ENCODE measurements around the gene LAMC2.
"Not testable (repeated sequence)": the region's sequence is repeated elsewhere in the genome, so short reads cannot be mapped to it uniquely, and the experiment has no call there.

Gene LAMC2

DNA sequence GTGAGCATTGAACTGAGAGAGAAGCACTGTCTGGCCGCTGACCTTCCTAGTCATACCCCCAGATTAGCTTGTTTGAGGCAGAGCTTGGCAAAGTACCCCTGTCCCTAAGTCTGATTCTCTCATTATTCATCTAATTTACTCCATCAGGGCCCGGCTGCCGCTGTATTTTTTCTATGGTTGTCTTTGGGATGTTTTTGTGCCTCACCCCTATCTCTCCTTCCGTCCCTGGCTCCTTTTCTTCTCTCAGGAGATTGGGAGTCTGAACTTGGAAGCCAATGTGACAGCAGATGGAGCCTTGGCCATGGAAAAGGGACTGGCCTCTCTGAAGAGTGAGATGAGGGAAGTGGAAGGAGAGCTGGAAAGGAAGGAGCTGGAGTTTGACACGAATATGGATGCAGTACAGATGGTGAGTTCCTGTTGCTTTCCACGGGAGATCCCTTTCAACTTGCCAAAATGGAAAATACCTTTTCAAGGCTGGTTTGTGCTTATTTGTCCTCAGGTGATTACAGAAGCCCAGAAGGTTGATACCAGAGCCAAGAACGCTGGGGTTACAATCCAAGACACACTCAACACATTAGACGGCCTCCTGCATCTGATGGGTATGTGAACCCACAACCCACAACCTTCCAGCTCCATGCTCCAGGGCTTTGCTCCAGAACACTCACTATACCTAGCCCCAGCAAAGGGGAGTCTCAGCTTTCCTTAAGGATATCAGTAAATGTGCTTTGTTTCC, 53.9 kb downstream of the LAMC2 start:
- FAIRE-seq: no peak

DNA sequence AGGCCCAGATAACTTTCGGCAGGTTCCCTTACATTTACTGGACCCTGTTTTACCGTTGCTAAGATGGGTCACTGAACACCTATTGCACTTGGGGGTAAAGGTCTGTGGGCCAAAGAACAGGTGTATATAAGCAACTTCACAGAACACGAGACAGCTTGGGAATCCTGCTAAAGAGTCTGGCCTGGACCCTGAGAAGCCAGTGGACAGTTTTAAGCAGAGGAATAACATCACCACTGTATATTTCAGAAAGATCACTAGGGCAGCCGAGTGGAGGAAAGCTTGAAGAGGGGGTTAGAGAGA, 54.4 kb downstream of the LAMC2 start:
- no peak for FAIRE-seq

DNA sequence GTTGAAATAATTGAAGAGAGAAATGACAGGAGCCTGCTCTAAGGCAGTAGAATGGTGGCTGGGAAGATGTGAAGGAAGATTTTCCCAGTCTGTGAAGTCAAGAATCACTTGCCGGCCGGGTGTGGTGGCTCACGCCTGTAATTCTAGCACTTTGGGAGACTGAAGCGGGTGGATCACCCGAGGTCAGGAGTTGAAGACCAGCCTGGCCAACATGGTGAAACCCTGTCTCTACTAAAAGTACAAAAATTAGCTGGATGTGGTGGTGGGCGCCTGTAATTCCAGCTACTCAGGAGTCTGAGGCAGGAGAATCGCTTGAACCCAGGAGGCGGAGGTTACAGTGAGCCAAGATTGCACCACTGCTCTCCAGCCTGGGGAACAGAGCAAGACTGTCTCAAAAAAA, 54.8 kb downstream of the LAMC2 start:
- not testable (repeated sequence) for FAIRE-seq

DNA sequence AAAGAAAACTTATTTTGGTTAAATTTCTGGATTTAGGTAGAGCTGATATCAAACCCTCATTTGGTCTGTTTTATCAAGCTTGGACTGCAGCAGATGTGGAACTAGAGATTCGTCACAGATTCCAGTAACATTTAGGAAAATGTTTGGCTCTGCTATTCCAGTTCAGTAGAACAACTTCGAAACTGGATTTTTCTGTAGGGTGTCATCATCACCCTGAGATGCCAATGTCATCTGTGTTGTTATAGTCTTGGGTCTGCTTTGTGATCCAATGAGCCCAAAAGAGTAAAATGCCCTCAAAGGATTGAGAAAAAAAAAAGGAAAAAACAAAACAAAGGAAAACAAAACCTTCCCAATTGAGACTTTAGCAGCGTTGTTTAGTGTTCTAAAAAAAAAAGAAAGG, 55.4 kb downstream of the LAMC2 start:
- FAIRE-seq: no peak

DNA sequence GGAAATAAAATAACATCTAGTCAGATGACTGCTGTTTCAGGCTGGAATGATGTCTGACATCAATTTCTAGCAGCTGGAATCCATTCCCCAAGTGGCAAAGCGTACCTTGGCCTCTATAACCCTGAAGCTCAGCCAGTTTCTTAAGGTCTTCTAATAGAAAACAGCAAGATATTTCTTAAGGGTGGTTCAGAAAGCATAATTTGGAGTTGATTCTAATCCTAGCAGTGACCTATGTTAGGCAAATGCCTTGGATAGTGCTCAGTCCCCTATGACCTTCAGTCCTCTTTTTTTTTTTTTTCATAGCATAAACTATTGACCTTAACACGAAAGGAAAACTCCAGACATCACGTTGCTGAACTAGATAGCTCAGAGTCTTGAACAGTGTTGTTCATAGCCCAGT, 56.5 kb downstream of the LAMC2 start:
- FAIRE-seq: no peak

DNA sequence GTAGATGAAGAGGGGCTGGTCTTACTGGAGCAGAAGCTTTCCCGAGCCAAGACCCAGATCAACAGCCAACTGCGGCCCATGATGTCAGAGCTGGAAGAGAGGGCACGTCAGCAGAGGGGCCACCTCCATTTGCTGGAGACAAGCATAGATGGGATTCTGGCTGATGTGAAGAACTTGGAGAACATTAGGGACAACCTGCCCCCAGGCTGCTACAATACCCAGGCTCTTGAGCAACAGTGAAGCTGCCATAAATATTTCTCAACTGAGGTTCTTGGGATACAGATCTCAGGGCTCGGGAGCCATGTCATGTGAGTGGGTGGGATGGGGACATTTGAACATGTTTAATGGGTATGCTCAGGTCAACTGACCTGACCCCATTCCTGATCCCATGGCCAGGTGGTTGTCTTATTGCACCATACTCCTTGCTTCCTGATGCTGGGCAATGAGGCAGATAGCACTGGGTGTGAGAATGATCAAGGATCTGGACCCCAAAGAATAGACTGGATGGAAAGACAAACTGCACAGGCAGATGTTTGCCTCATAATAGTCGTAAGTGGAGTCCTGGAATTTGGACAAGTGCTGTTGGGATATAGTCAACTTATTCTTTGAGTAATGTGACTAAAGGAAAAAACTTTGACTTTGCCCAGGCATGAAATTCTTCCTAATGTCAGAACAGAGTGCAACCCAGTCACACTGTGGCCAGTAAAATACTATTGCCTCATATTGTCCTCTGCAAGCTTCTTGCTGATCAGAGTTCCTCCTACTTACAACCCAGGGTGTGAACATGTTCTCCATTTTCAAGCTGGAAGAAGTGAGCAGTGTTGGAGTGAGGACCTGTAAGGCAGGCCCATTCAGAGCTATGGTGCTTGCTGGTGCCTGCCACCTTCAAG, 57.3 kb downstream of the LAMC2 start:
- no peak for FAIRE-seq

DNA sequence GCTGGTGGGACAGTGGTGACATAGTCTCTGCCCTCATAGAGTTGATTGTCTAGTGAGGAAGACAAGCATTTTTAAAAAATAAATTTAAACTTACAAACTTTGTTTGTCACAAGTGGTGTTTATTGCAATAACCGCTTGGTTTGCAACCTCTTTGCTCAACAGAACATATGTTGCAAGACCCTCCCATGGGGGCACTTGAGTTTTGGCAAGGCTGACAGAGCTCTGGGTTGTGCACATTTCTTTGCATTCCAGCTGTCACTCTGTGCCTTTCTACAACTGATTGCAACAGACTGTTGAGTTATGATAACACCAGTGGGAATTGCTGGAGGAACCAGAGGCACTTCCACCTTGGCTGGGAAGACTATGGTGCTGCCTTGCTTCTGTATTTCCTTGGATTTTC, 58.4 kb downstream of the LAMC2 start:
- FAIRE-seq: no peak

DNA sequence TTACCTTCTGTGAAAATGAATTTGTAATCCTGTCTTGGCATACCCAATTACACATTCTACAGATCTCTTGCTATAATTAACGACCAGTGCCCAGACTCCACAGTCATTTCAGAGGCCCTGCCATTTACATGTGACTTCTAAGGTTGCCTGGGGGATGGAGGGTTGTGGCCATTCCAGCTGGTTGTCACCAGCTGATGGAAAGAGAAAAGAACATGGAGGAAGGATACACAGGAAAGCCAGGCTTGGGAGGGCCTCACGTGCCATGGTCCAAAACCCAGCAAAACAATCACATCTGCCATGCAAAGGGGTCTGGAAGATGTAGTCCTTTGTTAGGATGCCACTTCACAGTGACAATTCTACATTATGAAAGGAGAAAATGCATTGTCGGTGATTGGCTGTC, 59.3 kb downstream of the LAMC2 start:
- FAIRE-seq: no peak

DNA sequence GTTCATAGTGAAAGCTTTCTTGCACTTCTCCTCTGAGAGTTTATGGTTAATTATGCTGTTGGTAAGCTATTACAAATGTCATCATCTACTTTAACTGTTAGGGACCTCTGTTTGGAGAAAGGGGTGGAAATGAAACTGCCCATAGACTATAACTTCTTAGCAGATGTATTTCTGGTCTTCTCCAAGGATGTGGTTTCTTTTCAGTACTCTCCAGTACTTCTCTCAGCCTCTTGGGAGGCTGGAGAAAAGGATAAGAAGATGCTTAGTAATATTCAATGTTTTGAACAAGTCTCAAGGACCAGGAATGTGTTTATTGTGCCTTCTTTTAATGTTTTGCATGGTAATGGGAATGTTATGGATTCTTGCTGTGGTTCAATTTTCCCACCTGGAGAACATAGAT, 60.4 kb downstream of the LAMC2 start:
- no peak for FAIRE-seq

DNA sequence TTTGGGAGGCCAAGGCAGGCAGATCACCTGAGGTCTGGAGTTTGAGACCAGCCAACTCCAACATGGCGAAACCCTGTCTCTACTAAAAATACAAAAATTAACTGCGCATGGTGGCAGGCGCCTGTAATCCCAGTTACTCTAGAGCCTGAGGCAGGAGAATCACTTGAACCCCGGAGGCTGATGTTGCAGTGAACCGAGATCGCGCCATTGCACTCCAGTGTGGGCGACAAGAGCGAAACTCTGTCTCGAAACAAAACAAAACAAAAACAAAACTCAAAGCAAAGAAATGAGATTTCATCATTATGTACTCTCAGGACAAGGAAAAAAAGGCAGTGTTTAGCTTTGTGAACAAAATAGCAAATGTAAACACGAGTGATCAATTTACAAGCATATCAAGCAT, 61.0 kb downstream of the LAMC2 start:
- FAIRE-seq: no peak

DNA sequence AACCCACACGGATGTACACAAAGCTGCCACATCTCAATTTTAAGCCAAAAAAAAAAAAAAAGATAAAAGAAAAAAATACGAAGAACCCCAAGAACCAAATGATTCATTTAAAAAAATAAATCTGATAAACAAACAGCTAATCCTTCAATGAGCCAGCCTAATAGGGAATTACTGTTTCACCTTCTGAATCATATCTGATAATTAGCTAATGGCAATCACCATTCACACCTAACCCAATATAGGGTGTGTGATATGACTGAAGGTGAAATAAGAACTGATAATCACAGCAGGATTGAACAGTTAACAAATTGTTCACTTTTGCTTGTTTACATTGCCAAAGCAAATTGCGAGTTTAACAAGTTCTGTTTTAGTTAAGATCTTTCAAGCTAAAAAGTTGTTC, 61.4 kb downstream of the LAMC2 start:
- FAIRE-seq: no peak

DNA sequence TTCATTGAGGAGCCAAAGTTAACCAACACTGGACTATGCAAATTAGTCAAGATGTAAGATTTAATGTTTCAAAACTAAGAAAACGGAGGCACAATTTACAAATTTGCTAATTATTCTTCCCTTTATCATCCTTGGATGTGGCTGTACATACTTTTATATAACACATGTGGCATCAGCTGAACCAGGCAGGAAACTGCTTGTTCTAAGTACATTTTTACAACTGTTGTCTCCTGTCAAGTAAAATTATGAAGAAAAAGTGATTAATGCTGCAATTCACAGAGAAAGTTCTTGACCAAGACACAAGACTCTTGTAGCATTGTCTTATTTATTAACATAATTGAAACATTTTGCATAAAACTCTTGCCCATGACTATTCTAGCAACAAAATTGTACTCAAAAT, 61.9 kb downstream of the LAMC2 start:
- FAIRE-seq: no peak

DNA sequence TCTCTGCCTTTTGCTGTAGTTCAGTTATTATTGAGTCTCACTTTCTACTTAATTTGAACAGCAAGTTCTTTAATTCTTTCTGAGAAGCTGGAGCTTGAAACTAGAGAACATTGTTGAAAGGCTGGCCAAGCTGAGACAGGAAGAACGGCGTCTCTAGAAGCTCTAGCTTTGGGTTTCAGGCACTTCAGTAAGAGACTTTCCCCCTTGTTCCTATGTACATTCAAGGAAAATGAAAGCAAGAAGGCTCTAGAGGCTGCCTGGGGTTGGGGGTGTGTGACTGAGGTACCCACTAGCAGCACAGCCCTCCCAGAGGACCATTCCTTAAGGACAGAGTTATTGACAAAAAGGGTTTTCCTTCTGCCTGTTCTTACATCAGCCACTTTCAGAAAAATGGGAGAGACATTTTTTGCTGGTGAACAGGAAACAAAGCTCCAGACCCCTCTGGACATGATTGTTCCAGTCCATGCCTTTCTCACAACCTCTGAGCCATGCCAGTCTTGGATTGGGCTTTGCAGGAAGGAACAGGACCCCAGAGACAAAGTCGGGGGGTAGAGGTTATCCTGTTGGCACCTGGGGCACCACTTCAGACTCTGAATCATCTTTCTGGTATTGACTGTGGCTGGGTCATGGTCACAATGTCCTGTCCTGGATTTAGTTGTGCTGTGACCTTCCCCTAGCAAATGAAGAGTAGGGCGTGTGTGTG, 63.1 kb downstream of the LAMC2 start:
- FAIRE-seq: no peak

DNA sequence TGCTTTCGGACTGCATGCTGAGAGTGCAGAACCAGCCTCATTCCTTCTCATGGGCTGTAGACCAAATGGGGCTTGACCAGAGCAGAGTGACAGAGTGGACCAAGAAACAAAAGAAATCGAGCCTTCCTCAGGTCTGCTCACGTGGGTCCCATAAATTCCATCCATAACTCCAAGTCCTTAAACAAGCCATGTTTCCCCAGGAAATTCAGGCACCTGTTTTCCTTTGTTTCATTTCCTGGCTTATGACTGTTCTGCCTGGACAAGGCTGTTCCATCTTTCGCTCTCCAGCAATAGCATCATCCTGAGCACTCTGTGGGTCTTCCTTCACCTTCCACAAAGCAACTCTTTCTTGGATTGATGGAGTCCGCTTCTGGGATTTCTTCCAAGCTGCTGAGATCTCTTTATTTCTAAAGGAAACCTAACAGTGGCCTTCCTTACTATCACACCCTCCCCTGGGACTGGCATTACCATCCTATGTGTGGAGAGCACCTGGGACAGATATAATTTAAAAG, 63.9 kb downstream of the LAMC2 start:
- FAIRE-seq: no peak

DNA sequence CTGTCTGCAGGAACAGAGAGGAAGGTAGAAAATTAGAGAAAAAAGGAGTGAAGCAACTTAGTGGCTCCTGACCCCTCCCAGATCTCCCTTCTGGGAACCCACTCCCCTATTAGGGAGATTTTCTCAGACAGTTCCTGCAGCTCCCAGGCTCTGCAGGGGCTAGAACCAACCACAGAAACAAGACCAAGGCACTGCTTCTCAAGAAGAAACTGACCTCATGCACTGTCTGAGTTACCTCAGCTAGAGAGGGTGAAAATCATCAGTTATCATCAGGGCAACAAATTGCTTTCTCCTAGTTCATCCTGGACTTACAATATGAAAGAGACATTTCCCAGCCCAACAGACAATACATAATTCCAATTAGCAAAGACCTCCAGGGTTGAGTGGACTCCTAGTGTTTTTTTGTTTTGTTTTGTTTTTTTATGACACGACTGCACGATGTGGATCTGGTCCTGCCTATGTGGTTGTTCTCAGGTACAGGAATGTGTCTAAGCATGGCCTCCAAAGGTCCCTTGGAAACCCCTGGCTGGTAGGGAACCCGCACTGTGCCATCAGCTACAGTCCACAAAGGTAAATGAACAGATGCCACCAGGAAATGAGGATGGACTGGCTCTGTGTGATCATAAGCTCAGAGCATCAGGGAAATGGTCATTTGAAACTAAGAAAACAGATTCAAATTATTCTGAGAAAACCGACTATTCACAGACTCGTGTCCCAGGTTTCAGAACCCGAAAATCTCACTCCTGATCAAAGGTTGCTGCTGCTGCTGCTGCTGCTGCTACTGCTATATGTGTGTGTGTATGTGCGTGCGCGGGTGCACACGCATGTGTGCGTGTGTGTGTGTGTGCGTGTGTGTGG, 65.3 kb downstream of the LAMC2 start:
- no peak for FAIRE-seq

DNA sequence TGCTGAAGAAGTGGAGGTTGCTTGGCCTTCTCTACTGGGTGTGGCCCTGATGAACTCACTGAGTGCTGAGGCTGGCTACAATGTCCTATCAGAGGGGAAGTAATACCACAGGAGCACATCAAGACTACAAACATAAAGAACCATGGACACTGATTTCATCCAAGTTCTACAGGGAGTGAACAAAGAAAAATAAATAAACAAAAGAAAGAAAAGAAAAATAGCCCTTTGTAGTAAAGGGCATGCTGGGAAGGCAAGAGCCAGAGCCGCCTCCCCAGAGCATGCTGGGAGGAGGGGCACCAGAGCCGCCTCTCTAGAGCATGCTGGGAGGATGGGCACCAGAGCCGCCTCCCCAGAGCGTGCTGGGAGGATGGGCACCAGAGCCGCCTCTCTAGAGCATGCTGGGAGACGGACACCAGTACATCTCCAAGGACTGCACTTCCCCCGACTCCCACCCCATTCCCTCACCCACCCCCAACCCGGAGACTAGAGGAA, 65.9 kb downstream of the LAMC2 start:
- no peak for FAIRE-seq

DNA sequence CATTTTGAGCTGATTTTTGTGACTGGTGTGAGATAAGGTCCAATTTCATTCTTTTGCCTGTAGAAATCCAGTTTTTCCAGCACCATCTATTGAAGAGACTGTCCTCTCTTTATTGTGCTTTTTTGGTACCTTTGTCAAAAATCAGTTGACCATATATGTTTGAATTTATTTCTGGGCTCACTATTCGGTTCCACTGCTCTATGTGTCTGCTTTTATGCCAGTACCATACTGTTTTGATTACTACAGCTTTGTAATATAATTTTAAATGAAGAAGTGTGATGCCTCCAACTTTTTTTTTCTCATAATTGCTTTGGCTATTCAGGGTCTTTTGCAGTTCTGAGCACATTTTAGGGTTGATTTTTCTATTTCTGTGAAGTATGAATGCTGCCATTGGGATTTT, 69.0 kb downstream of the LAMC2 start:
- no peak for FAIRE-seq

DNA sequence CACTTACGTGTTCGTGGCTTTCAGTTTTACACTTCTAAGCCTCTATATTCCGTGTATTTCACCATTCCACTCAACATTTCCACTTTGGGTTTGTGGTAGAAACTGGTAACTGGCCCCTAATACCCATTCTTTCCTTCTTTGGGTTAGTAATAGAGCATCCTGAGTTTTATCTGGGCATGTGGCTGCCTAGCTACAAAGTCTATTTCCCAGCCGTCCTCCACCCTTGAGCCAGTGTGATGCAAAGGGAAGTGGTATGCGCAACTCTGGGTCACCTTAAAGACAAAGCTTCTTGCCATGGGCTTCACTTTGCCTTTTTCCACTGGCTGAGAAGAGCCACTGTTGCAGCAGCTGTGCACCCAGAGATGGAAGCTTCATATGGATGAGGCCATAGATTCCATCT, 73.9 kb downstream of the LAMC2 start:
- no peak for FAIRE-seq

DNA sequence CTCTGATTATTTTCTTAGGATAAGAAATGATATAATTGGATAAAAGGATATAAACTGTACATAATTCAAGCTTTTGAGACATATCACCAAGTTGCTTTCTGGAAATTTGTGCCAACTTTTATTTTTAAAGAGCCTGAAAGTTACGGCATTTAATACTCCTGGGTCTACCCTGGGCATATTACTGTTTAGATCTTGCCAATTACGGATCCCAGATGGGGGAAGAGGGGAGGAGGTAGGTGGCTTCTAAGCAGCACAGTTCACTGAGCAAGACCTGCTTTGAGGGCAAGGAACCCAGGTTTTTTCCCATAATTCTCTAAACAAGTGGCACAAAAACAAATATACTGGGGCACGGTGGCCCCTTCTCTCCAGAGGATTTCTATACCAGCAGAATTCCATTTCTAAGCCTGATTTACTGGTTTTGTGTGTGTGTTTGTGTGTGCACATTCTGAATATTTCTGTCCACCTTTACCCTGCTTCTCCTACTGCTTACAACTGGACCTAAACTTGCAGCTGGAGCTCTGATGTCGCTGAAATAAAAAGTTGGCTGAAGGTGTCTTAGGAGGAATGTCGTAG, 76.7 kb downstream of the LAMC2 start:
- no peak for FAIRE-seq

DNA sequence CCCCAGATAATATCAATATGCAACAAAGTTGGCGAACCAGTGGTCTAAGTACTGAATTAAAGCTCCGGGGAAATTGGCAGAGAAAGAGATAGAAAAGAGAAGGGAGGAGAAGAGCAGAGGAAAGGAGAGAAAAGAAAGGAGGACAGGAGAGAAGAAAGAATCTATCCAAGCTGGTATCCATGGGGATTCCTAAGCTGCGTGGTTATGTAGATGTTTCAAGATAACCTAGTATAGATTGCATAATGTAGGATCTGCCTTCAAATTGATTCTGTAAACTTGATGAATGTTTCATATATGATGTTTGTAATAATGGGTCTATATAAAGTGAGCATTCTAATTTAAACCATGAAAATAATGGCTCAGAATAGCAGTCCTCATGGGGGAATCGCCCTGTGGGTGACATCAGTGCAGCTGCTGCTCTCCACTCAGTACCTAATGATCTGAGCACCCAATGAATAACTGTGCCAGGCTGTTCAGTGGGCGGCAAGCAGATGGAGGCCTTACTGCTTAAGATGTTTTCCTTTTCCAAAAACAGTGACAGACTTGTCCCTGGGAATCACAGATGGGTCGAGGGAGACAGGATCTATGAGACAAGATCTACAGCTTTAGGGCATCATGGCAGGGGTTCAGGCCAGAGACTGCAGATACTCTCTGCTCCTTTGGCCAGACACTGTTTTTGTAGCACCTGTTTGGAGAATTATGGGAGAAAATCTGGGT, 78.0 kb downstream of the LAMC2 start:
- no peak for FAIRE-seq

DNA sequence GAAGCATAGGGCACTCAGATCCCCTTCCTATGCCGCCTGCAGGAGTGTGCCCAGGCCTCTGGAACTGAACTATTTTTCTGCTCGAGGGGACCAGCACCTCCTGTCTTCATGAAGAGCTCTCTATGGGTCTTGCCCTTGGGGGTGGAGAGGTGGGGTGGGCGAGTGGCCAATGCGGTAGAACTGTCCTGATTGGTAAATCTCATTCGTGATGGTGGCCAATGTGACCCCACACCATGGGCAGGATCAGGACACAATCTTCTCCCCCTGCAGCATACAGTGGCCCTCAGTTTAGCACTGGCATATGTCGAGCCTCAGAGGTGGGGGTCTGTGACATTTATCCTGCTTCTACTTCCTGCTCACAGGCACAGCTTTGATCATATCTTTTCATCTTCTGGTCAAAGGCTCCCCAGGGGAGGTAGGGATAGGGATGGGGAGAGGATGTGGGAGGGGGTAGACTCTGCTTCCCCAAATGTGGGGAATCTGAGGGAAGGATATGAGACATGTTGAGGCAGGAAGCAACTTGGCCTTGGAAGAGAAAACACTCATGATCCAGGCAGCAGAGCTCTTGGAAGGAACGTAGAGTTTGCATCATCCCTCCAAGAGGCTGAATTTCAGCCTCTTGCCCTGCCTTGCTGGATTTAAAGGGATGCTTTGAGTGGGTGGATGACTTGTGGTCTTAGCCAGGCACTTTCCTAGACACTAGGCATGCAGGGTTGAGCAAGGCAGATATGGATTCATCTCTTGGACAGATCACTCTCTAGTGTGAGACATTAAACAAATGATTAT, 81.8 kb downstream of the LAMC2 start:
- no peak for FAIRE-seq
